Skeletal muscle tissue (tissue), 4 donors: ENCODE results near the gene PRR9. TPM values are rescaled to one million over a fixed set of nuclear protein-coding genes. Genes with fewer than 3 reads are reported as not detected.

Source experiments
- H3K27ac ChIP-seq: one replicate; pipeline ENCODE4 v1.7.0; 2013; ENCODE audit warnings: mild to moderate bottlenecking, low read depth, low read length, inconsistent platforms
- H3K27me3 ChIP-seq, 3 donors: one replicate each; pipeline ENCODE4 v1.7.0; 2013; ENCODE audit warnings: low read length in 3 of 3; ENCODE audit not compliant: control insufficient read depth in 3 of 3, insufficient read depth in 3 of 3
- H3K36me3 ChIP-seq, 3 donors: one replicate each; pipeline ENCODE4 v1.7.0; 2013; ENCODE audit warnings: low read length in 3 of 3; ENCODE audit not compliant: control insufficient read depth in 3 of 3, insufficient read depth in 3 of 3
- H3K4me1 ChIP-seq, 3 donors: one replicate each; pipeline ENCODE4 v1.7.0; 2013; ENCODE audit warnings: low read length in 3 of 3, mild to moderate bottlenecking in 3 of 3; ENCODE audit not compliant: control insufficient read depth in 3 of 3, insufficient read depth in 3 of 3
- H3K4me3 ChIP-seq, 3 donors: one replicate each; pipeline ENCODE4 v1.7.0; 2013; ENCODE audit warnings: low read length in 3 of 3
- H3K9ac ChIP-seq, 3 donors: one replicate each; pipeline ENCODE4 v1.7.0; 2013; ENCODE audit warnings: low read length in 3 of 3, mild to moderate bottlenecking in 3 of 3, moderate library complexity in 2 of 3, low read depth in 1 of 3
- H3K9me3 ChIP-seq, 3 donors: one replicate each; pipeline ENCODE4 v1.7.0; 2013; ENCODE audit warnings: low read length in 3 of 3; ENCODE audit not compliant: control insufficient read depth in 3 of 3
- total RNA-seq: library from RNA; depleted of rRNA; stranded (reverse); fragments of >200 nt; gene quantifications from one replicate; pipeline ENCODE4 v1.2.3, GENCODE V29; 2014
- donor health status: Osteomylitis.

The PRR9 gene
- total RNA-seq, 1 donor from 2014 or later = not detected

DNA sequence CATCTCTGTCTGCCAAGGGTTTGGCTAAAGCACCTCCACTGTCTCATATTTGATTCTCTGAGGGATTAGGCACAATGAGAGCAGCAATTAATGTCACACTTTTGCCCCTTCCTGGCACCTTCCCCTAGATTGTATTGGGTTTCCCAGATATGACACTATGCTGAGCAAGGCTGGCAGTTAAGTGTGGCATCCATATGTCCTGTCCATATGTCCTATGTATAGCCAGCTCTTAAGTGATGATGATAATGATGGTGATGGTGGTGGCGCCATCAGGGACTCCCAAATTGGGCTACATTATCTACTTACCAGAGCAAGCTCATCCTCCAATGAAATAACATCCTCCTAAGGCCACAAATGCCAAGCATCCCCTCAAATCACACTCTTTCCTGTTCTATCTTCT lies 28.6 kb downstream of the PRR9 start:
- Histone ChIP-seq H3K4me1 (peaks cover 0 to 3% (median 0%) of the 10 kb centered on the region in 3 donors), H3K4me3 (no peak overlapping the region), H3K36me3 (no peaks in the 10 kb centered on the region), H3K9ac (no peak overlapping the region), H3K27me3 (peaks cover 2 to 16% (median 3%) of the 10 kb centered on the region in 3 donors), H3K9me3 (no peaks in the 10 kb centered on the region), H3K27ac (no peak overlapping the region)

DNA sequence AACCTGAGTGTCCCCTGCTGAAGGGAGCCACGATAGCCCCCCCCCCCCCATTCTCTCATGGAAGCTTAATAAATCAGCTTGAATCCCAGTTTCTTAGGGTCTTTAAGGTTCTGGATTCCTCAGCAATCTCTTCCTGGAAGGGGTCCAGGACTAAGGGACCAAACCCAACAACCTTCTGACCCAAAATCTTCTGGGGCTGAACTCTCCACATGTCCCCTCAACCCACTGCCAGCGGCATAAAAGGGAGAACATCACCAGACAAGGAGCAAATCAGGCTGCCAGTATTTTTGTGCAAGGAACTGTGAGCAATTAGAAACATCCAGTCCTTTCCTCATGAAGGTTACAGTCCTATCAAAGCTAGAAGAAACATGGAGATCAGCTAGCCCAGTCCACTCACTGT lies 29.4 kb downstream of the PRR9 start:
- H3K27me3 ChIP-seq = peaks cover 2 to 16% (median 3%) of the 10 kb centered on the region in 3 donors
- H3K9ac ChIP-seq = no peak overlapping the region
- H3K36me3 ChIP-seq = no peaks in the 10 kb centered on the region

DNA sequence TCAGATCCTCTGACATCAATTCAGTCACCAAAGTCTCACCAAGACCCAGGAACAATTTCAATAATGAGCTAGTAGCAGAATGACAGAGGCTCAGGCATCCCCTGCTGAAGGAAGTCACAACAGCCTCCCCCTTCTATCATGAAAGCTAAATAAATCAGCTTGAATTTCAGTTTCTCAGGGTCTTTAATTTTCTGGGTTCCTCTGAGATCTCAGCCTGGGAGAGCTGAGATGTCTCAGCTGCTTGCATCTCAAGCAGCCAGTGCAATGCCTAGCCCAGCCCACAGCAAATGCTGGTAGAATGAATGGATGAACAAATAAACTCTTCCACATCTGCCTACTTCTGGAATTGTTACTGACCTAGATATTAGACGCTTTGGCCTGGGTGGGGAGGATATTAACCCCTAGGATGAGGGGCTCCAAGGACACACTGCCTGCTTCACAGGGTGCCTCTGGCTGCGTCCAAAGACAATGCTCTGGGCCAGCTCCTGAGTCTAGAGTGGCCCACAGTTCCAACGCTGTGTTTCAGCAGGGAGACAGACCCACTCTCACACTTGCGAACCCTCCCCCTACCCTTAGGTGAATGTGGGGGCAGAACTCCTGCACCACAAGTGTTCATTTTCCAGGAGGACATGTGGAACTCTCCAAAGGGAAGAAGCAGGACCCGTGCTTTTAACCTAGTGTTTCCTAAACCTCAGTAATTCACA lies 30.9 kb downstream of the PRR9 start:
- peaks cover 0 to 3% (median 0%) of the 10 kb centered on the region in 3 donors for H3K4me1 ChIP-seq
- no peaks in the 10 kb centered on the region for H3K9me3 ChIP-seq
- no peaks in the 10 kb centered on the region for H3K36me3 ChIP-seq
- no peak overlapping the region for H3K9ac ChIP-seq
- H3K4me3 ChIP-seq = no peak overlapping the region
- no peak overlapping the region for H3K27ac ChIP-seq
- peaks cover 2 to 16% (median 6%) of the 10 kb centered on the region in 3 donors for H3K27me3 ChIP-seq

More for the DNA sequence above, 29.4 kb downstream of the PRR9 start:
- H3K4me3 ChIP-seq = no peak overlapping the region
- H3K9me3 ChIP-seq = no peaks in the 10 kb centered on the region
- peaks cover 0 to 3% (median 0%) of the 10 kb centered on the region in 3 donors for H3K4me1 ChIP-seq
- H3K27ac ChIP-seq = no peak overlapping the region

- Histone ChIP-seq H3K9me3 (no peaks in the 10 kb centered on the region), H3K36me3 (no peaks in the 10 kb centered on the region), H3K4me3 (no peak overlapping the region), H3K4me1 (peaks cover 0 to 3% (median 0%) of the 10 kb centered on the region in 3 donors), H3K27me3 (peaks cover 2 to 16% (median 6%) of the 10 kb centered on the region in 3 donors), H3K9ac (no peak overlapping the region), H3K27ac (no peak overlapping the region)
These were observed 32.8 kb downstream of the PRR9 start for GRCh38 chr1:153250166-153250565.

- H3K9me3 ChIP-seq = no peaks in the 10 kb centered on the region
- H3K27me3 ChIP-seq = peaks cover 2 to 13% (median 6%) of the 10 kb centered on the region in 3 donors
- H3K4me1 ChIP-seq = peaks cover 0 to 3% (median 0%) of the 10 kb centered on the region in 3 donors
- H3K4me3 ChIP-seq = no peak overlapping the region
- H3K9ac ChIP-seq = no peak overlapping the region
- H3K27ac ChIP-seq = no peak overlapping the region
- no peaks in the 10 kb centered on the region for H3K36me3 ChIP-seq
These were observed 33.7 kb downstream of the PRR9 start for GRCh38 chr1:153251087-153251486.

DNA sequence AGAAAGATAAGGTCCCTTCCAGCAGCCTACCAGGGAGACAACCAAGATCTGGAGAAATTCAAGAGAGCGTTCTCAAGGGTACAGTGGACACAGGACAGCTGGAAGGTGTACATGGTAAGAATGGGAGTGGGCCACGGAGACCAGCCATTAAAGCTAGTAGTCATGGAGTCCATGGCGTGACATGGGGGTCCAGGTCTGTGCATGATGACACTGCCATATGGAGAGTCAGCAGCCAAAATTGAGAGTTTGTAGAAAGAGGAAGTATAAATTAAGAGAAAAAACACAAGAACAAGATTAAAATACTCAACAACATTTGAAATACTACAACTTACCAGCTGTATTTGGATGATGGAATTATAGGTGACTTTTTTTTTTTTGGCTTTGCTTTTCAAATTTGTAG lies 34.2 kb downstream of the PRR9 start:
- Histone ChIP-seq H3K9ac (no peak overlapping the region), H3K27ac (no peak overlapping the region), H3K4me1 (peaks cover 0 to 3% (median 0%) of the 10 kb centered on the region in 3 donors), H3K4me3 (no peak overlapping the region), H3K9me3 (no peaks in the 10 kb centered on the region), H3K27me3 (peaks cover 2 to 11% (median 6%) of the 10 kb centered on the region in 3 donors), H3K36me3 (no peaks in the 10 kb centered on the region)

DNA sequence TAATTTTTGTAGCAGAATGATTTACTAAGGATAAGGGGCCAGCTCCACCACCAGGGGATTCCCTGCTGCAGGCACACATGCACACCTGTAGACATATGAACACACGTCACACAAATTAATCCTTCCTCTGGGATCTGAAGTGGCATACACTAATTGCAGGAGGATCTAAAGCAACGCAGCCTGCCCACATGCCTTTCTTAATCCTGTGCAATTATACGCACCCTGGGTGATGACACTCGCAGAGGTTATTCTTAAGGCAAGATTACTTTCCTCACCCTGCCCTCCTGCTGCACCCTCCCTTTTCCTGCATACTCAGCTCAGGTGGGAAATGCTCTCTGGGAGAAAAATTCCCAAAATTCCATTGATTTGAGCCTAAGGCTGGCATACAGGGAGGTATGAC lies 34.6 kb downstream of the PRR9 start:
- H3K9ac ChIP-seq = no peak overlapping the region
- no peaks in the 10 kb centered on the region for H3K36me3 ChIP-seq
- H3K4me3 ChIP-seq = no peak overlapping the region
- no peak overlapping the region for H3K27ac ChIP-seq
- no peaks in the 10 kb centered on the region for H3K9me3 ChIP-seq
- peaks cover 0 to 3% (median 0%) of the 10 kb centered on the region in 3 donors for H3K4me1 ChIP-seq
- H3K27me3 ChIP-seq = peaks cover under 1 to 10% (median 6%) of the 10 kb centered on the region in 3 donors

DNA sequence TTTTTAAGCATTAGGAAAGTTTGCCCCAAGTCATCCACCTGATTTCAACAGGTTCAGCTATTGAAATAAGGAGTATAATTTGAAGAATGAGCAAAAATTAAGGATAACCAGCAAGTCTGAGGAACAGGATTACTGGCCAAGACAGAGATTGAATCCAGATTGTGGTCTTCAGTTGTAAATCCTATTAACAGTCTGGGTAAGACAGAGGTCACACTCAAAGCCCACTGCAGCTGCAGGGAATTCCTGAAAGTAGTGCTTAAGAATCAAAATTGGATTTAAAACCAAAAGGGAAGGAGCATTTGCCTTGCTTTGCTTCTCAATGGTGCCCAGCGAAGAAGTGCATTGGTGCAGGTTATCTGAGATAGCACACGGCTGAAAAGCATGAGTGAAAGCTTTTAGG lies 35.7 kb downstream of the PRR9 start:
- no peaks in the 10 kb centered on the region for H3K9me3 ChIP-seq
- no peak overlapping the region for H3K4me3 ChIP-seq
- peaks cover 2 to 6% (median 5%) of the 10 kb centered on the region in 3 donors for H3K27me3 ChIP-seq
- no peak overlapping the region for H3K27ac ChIP-seq
- H3K4me1 ChIP-seq = peaks cover 0 to 3% (median 0%) of the 10 kb centered on the region in 3 donors
- no peaks in the 10 kb centered on the region for H3K36me3 ChIP-seq
- no peak overlapping the region for H3K9ac ChIP-seq

DNA sequence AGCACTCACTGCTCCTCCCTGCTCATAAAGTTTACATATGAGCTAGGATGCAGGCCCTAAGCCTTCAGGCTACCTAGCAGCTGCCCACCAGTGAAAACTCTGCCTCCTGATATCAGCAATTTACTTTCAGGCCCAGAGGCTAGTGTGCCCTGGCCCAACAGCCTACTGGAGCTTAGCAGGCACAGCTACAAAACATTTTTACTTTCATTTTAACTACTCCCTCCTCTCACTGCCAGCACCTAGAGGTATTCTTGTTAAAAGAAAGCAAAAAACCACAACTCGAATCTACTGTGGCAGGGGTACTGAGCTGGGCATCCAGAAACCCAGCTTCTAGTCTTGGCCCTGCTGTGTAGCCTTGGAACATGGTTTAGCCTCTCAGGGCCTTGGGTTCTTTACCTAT lies 36.3 kb downstream of the PRR9 start:
- H3K27ac ChIP-seq = no peak overlapping the region
- no peaks in the 10 kb centered on the region for H3K9me3 ChIP-seq
- H3K9ac ChIP-seq = no peak overlapping the region
- no peak overlapping the region for H3K4me3 ChIP-seq
- no peaks in the 10 kb centered on the region for H3K36me3 ChIP-seq
- peaks cover 0 to 3% (median 0%) of the 10 kb centered on the region in 3 donors for H3K4me1 ChIP-seq
- H3K27me3 ChIP-seq = peaks cover 2 to 6% (median 2%) of the 10 kb centered on the region in 3 donors

- no peak within 1 kb of the TSS for H3K4me3 ChIP-seq
- H3K36me3 ChIP-seq = no peaks in the 10 kb centered on the region
- H3K9me3 ChIP-seq = no peaks in the 10 kb centered on the region
- no peak within 1 kb of the TSS for H3K27ac ChIP-seq
- no peak within 1 kb of the TSS for H3K9ac ChIP-seq
- peaks cover 23 to 42% (median 36%) of the 10 kb centered on the region in 3 donors for H3K27me3 ChIP-seq
- H3K4me1 ChIP-seq = peaks cover 7 to 8% (median 8%) of the 10 kb centered on the region in 3 donors
These were observed 42.0 kb downstream of the PRR9 start, which contains the start of gene LORICRIN for GRCh38 chr1:153259387-153259786. Gene LORICRIN (plus strand): TSS chr1:153259687. CDS start chr1:153260950, 1,263 bp downstream.
